ENCODE measurements around the gene RABEP1. TPM values are rescaled to one million over a fixed set of nuclear protein-coding genes. Genes with fewer than 3 reads are reported as not detected.
"Not testable (repeated sequence)": the region's sequence is repeated elsewhere in the genome, so short reads cannot be mapped to it uniquely, and the experiment has no call there.

The RABEP1 gene
- 57.3 and 58.2 TPM in 2 replicates for total RNA-seq

- H3K4me3 Mint-ChIP-seq: peak within 1 kb of the TSS; percentile 91
- H3K27ac Mint-ChIP-seq: peak within 1 kb of the TSS; percentile 94
- peak; percentile 98 for DNase-seq
- intact Hi-C loops (cut with micrococcal nuclease): loop anchor here (5.0 to 10.0 kb wide), 2 partner anchors 153 to 205 kb away; partner anchors contain the start of genes C1QBP, DERL2 and MIS12
- no peaks in the 10 kb centered on the region for H3K9me3 Mint-ChIP-seq
- peaks cover 22% of the 10 kb centered on the region for H3K36me3 Mint-ChIP-seq (ENCODE audit: low read depth)
- H3K27me3 Mint-ChIP-seq: peaks cover 2% of the 10 kb centered on the region
- peaks cover 23% of the 10 kb centered on the region for H3K4me1 Mint-ChIP-seq
Measured at GRCh38 chr17:5281814-5282641, at the start of gene RABEP1. RABEP1 (plus strand) TSS chr17:5282284; CDS start chr17:5282487, 203 bp downstream.

- H3K9me3 Mint-ChIP-seq; H3K36me3 Mint-ChIP-seq (ENCODE audit: low read depth); H3K4me1 Mint-ChIP-seq; H3K27ac Mint-ChIP-seq; DNase-seq; H3K4me3 Mint-ChIP-seq; intact Hi-C loops (cut with micrococcal nuclease); H3K27me3 Mint-ChIP-seq: not testable (repeated sequence)
Measured at GRCh38 chr17:5233492-5233891, 48.6 kb upstream of the RABEP1 start.

- H3K4me1 Mint-ChIP-seq: peaks cover 3% of the 10 kb centered on the region
- intact Hi-C loops (cut with micrococcal nuclease): loop anchor here (5.0 kb wide), 1 partner anchor 38 kb away; no protein-coding TSS in a partner anchor
- H3K36me3 Mint-ChIP-seq (ENCODE audit: low read depth): no peaks in the 10 kb centered on the region
- H3K27ac Mint-ChIP-seq: no peak within 1 kb of the TSS
- no peaks in the 10 kb centered on the region for H3K27me3 Mint-ChIP-seq
- no peak for DNase-seq
- H3K9me3 Mint-ChIP-seq: no peaks in the 10 kb centered on the region
- H3K4me3 Mint-ChIP-seq: no peak within 1 kb of the TSS
Measured at GRCh38 chr17:5234645-5235576, 47.2 kb upstream of the RABEP1 start, which contains the start of gene SCIMP. SCIMP (minus strand) TSS chr17:5234860; CDS start chr17:5234755, 105 bp downstream.

GRCh38 chr17:5236938-5237540 lies 45.0 kb upstream of the RABEP1 start:
- Mint-ChIP-seq H3K27me3 (no peaks in the 10 kb centered on the region), H3K4me3 (no peak overlapping the region), H3K9me3 (no peaks in the 10 kb centered on the region), H3K36me3 (ENCODE audit: low read depth) (no peaks in the 10 kb centered on the region), H3K27ac (no peak overlapping the region), H3K4me1 (peaks cover 5% of the 10 kb centered on the region)
- intact Hi-C loops (cut with micrococcal nuclease): loop anchor here (5.0 kb wide), 1 partner anchor 40 kb away; no protein-coding TSS in a partner anchor
- DNase-seq: no peak

- no peak overlapping the region for H3K27ac Mint-ChIP-seq
- peak; percentile 79 for DNase-seq
Measured at GRCh38 chr17:5237541-5238016, 44.5 kb upstream of the RABEP1 start.

GRCh38 chr17:5238333-5238732 lies 43.8 kb upstream of the RABEP1 start:
- no peaks in the 10 kb centered on the region for H3K9me3 Mint-ChIP-seq
- no peaks in the 10 kb centered on the region for H3K27me3 Mint-ChIP-seq
- H3K27ac Mint-ChIP-seq: no peak overlapping the region
- no peak for DNase-seq
- H3K36me3 Mint-ChIP-seq (ENCODE audit: low read depth): peaks cover 2% of the 10 kb centered on the region
- intact Hi-C loops (cut with micrococcal nuclease): loop anchor here (5.0 kb wide), 1 partner anchor 41 kb away; no protein-coding TSS in a partner anchor
- peaks cover 14% of the 10 kb centered on the region for H3K4me1 Mint-ChIP-seq
- H3K4me3 Mint-ChIP-seq: no peak overlapping the region

More at GRCh38 chr17:5237541-5238016, 44.5 kb upstream of the RABEP1 start:
- no peaks in the 10 kb centered on the region for H3K27me3 Mint-ChIP-seq
- intact Hi-C loops (cut with micrococcal nuclease): loop anchor here (5.0 kb wide), 1 partner anchor 40 kb away; no protein-coding TSS in a partner anchor
- no peak overlapping the region for H3K4me3 Mint-ChIP-seq
- no peaks in the 10 kb centered on the region for H3K9me3 Mint-ChIP-seq
- peaks cover 8% of the 10 kb centered on the region for H3K4me1 Mint-ChIP-seq
- H3K36me3 Mint-ChIP-seq (ENCODE audit: low read depth): peaks cover 2% of the 10 kb centered on the region

- DNase-seq; H3K4me3 Mint-ChIP-seq; H3K27ac Mint-ChIP-seq; H3K9me3 Mint-ChIP-seq; H3K27me3 Mint-ChIP-seq; H3K36me3 Mint-ChIP-seq (ENCODE audit: low read depth): not testable (repeated sequence)
- intact Hi-C loops (cut with micrococcal nuclease): loop anchor here (5.0 to 10.0 kb wide), 5 partner anchors 42 to 1185 kb away; partner anchors contain the start of gene C1QBP
- H3K4me1 Mint-ChIP-seq: peaks cover 15% of the 10 kb centered on the region
Measured at GRCh38 chr17:5239769-5240168, 42.3 kb upstream of the RABEP1 start.

GRCh38 chr17:5241861-5242671 lies 40.0 kb upstream of the RABEP1 start:
- H3K36me3 Mint-ChIP-seq (ENCODE audit: low read depth): peaks cover 2% of the 10 kb centered on the region
- no peaks in the 10 kb centered on the region for H3K27me3 Mint-ChIP-seq
- peak overlapping the region; percentile 60 for H3K27ac Mint-ChIP-seq
- peak overlapping the region; percentile 44 for H3K4me3 Mint-ChIP-seq
- H3K9me3 Mint-ChIP-seq: no peaks in the 10 kb centered on the region
- DNase-seq: peak; percentile 64
- intact Hi-C loops (cut with micrococcal nuclease): loop anchor here (10.0 kb wide), 4 partner anchors 63 to 1183 kb away; partner anchors contain the start of gene C1QBP
- peaks cover 14% of the 10 kb centered on the region for H3K4me1 Mint-ChIP-seq

GRCh38 chr17:5247621-5248020 lies 34.5 kb upstream of the RABEP1 start:
- Mint-ChIP-seq H3K9me3 (no peaks in the 10 kb centered on the region), H3K27me3 (no peaks in the 10 kb centered on the region), H3K36me3 (ENCODE audit: low read depth) (no peaks in the 10 kb centered on the region), H3K27ac (no peak overlapping the region), H3K4me1 (peaks cover 10% of the 10 kb centered on the region), H3K4me3 (no peak overlapping the region)
- intact Hi-C loops (cut with micrococcal nuclease): loop anchor here (10.0 kb wide), 4 partner anchors 57 to 1177 kb away; partner anchors contain the start of gene C1QBP
- no peak for DNase-seq

GRCh38 chr17:5248821-5249479 lies 33.1 kb upstream of the RABEP1 start:
- no peak overlapping the region for H3K27ac Mint-ChIP-seq
- no peaks in the 10 kb centered on the region for H3K9me3 Mint-ChIP-seq
- H3K27me3 Mint-ChIP-seq: no peaks in the 10 kb centered on the region
- H3K4me3 Mint-ChIP-seq: no peak overlapping the region
- H3K4me1 Mint-ChIP-seq: peaks cover 3% of the 10 kb centered on the region
- intact Hi-C loops (cut with micrococcal nuclease): loop anchor here (10.0 kb wide), 4 partner anchors 56 to 1176 kb away; partner anchors contain the start of gene C1QBP
- no peaks in the 10 kb centered on the region for H3K36me3 Mint-ChIP-seq (ENCODE audit: low read depth)
- DNase-seq: no peak

GRCh38 chr17:5249615-5250014 lies 32.5 kb upstream of the RABEP1 start:
- H3K4me3 Mint-ChIP-seq: no peak overlapping the region
- no peaks in the 10 kb centered on the region for H3K36me3 Mint-ChIP-seq (ENCODE audit: low read depth)
- no peaks in the 10 kb centered on the region for H3K9me3 Mint-ChIP-seq
- no peaks in the 10 kb centered on the region for H3K27me3 Mint-ChIP-seq
- intact Hi-C loops (cut with micrococcal nuclease): loop anchor here (10.0 kb wide), 4 partner anchors 55 to 1175 kb away; partner anchors contain the start of gene C1QBP
- H3K27ac Mint-ChIP-seq: no peak overlapping the region
- peaks cover 3% of the 10 kb centered on the region for H3K4me1 Mint-ChIP-seq
- peak; percentile 89 for DNase-seq

GRCh38 chr17:5254414-5254813 lies 27.7 kb upstream of the RABEP1 start:
- intact Hi-C loops (cut with micrococcal nuclease): no loop called here
- H3K36me3 Mint-ChIP-seq (ENCODE audit: low read depth): no peaks in the 10 kb centered on the region
- H3K4me1 Mint-ChIP-seq: peaks cover 10% of the 10 kb centered on the region
- H3K9me3 Mint-ChIP-seq: no peaks in the 10 kb centered on the region
- peaks cover 2% of the 10 kb centered on the region for H3K27me3 Mint-ChIP-seq
- no peak overlapping the region for H3K27ac Mint-ChIP-seq
- no peak for DNase-seq
- H3K4me3 Mint-ChIP-seq: no peak overlapping the region

All from activated CD4-positive, alpha-beta T cell treated with anti-CD3 and anti-CD28 coated beads, Interleukin-2, amount 10 ng/mL, durations not matched to agents 24 days and 14 days (primary cell).